Smooth muscle cell (in vitro differentiated cells): Measurements from ENCODE around the gene MACROD2. TPM values are rescaled to one million over a fixed set of nuclear protein-coding genes. Genes with fewer than 3 reads are reported as not detected.

ENCODE experiments used
- DNase-seq: peaks from one replicate; lab custom pipeline; 2025; ENCODE audit not compliant: unreplicated experiment; lab: John Stamatoyannopoulos, UW
- H2AFZ ChIP-seq: fragments of 200-600 bp; sonication (generic); 2 replicates; pipeline ENCODE4 v1.6.0; 2016; ENCODE audit warnings: antibody characterized with exemption, low read depth, mild to moderate bottlenecking
- H3F3A ChIP-seq: fragments of 200-600 bp; sonication (generic); 2 replicates; pipeline ENCODE4 v1.6.0; 2017; ENCODE audit warnings: antibody characterized with exemption, low read depth
- H3K27ac ChIP-seq: fragments of 200-600 bp; sonication (generic); 2 replicates; pipeline ENCODE4 v1.5.1; 2016; ENCODE audit warnings: low read depth, mild to moderate bottlenecking
- H3K27me3 ChIP-seq: fragments of 200-600 bp; sonication (generic); 2 replicates; pipeline ENCODE4 v1.6.1; 2016; ENCODE audit warnings: low read depth, mild to moderate bottlenecking
- H3K36me3 ChIP-seq: fragments of 200-600 bp; sonication (generic); 2 replicates; pipeline ENCODE4 v1.5.1; 2016; ENCODE audit warnings: low read depth
- H3K4me1 ChIP-seq: fragments of 200-600 bp; sonication (generic); 2 replicates; pipeline ENCODE4 v1.5.1; 2016; ENCODE audit warnings: low read depth
- H3K4me2 ChIP-seq: fragments of 200-600 bp; sonication (generic); 2 replicates; pipeline ENCODE4 v1.6.0; 2016; ENCODE audit warnings: mild to moderate bottlenecking
- H3K4me3 ChIP-seq: fragments of 200-600 bp; sonication (generic); 2 replicates; pipeline ENCODE4 v1.5.1; 2016; ENCODE audit warnings: mild to moderate bottlenecking
- H3K79me2 ChIP-seq: fragments of 200-600 bp; sonication (generic); 2 replicates; pipeline ENCODE4 v1.6.0; 2016; ENCODE audit warnings: low read depth, mild to moderate bottlenecking
- H3K9ac ChIP-seq: fragments of 200-600 bp; sonication (generic); 2 replicates; pipeline ENCODE4 v1.6.0; 2016; ENCODE audit warnings: low read depth
- H3K9me3 ChIP-seq: fragments of 200-600 bp; sonication (generic); replicated peaks from 2 replicates; pipeline ENCODE4 v1.5.1; 2016; ENCODE audit warnings: low read depth
- H4K20me1 ChIP-seq: fragments of 200-600 bp; sonication (generic); 2 replicates; pipeline ENCODE4 v1.6.0; 2016; ENCODE audit warnings: low read depth
- WGBS: methylation state at CpG from one replicate; pipeline ENCODE4 v1.1.7; 2016; ENCODE audit warnings: low lambda C conversion rate; 5-methylcytosine and 5-hydroxymethylcytosine counted together
- polyA plus RNA-seq: library from polyadenylated mRNA; unstranded; fragments of >200 nt; fragmentation: Nextera tagmentation; extraction: Ambion mirVana; gene quantifications from 2 replicates; pipeline ENCODE4 v1.2.1, GENCODE V29; 2016
- total RNA-seq: library from RNA; depleted of rRNA; stranded (reverse); fragments of >200 nt; gene quantifications from 2 replicates; pipeline ENCODE4 v1.2.3, GENCODE V29; 2014
- TF ChIP-seq, protein P1 (sequence below): fragments of 200-600 bp; sonication (generic); IDR thresholded peaks from 2 replicates; pipeline ENCODE4 v1.5.1; 2017; ENCODE audit warnings: borderline replicate concordance, mild to moderate bottlenecking, antibody characterized with exemption; ENCODE audit not compliant: insufficient read depth, poor library complexity, severe bottlenecking

The MACROD2 gene
- total and polyA plus RNA-seq, 2 experiments from 2014 or later, result 0.04 to 0.32 TPM

DNA sequence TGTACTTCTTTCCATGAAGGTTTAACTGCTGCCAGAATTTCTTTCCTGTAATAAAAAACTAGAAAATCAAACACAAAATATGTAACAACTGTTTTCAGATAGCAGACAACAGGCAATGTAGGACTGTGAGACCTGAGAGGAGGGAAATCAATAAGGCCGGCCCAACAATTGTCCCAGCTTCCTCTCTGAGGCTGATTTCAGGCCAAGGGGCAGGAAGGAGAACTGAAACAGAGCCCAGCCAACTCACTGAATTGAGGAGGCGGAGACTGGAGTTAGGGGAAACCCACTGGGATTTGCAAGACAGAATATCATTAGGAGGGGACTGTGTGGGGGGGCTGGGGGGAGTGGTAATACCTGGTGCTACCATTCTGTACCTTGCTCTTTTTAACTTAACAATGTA, 299.9 kb downstream of the MACROD2 start:
- no peaks in the 10 kb centered on the region for H3K79me2 ChIP-seq
- no peaks in the 10 kb centered on the region for H3K9me3 ChIP-seq
- no peak for DNase-seq
- no peaks in the 10 kb centered on the region for H3K27me3 ChIP-seq
- 50% methylated on average over 2 of the region's 2 CpGs for WGBS
- H2AFZ ChIP-seq, result no peak overlapping the region
- no peak overlapping the region for H3K27ac ChIP-seq
- no peaks in the 10 kb centered on the region for H3K4me1 ChIP-seq
- H3K9ac ChIP-seq, result no peak overlapping the region
- H3K4me3 ChIP-seq, result no peak overlapping the region
- H4K20me1 ChIP-seq, result no peaks in the 10 kb centered on the region
- no peak overlapping the region for H3K4me2 ChIP-seq
- no peaks in the 10 kb centered on the region for H3K36me3 ChIP-seq
- no peaks in the 10 kb centered on the region for H3F3A ChIP-seq
- TF ChIP-seq, protein P1, sequence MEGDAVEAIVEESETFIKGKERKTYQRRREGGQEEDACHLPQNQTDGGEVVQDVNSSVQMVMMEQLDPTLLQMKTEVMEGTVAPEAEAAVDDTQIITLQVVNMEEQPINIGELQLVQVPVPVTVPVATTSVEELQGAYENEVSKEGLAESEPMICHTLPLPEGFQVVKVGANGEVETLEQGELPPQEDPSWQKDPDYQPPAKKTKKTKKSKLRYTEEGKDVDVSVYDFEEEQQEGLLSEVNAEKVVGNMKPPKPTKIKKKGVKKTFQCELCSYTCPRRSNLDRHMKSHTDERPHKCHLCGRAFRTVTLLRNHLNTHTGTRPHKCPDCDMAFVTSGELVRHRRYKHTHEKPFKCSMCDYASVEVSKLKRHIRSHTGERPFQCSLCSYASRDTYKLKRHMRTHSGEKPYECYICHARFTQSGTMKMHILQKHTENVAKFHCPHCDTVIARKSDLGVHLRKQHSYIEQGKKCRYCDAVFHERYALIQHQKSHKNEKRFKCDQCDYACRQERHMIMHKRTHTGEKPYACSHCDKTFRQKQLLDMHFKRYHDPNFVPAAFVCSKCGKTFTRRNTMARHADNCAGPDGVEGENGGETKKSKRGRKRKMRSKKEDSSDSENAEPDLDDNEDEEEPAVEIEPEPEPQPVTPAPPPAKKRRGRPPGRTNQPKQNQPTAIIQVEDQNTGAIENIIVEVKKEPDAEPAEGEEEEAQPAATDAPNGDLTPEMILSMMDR, result no peak

DNA sequence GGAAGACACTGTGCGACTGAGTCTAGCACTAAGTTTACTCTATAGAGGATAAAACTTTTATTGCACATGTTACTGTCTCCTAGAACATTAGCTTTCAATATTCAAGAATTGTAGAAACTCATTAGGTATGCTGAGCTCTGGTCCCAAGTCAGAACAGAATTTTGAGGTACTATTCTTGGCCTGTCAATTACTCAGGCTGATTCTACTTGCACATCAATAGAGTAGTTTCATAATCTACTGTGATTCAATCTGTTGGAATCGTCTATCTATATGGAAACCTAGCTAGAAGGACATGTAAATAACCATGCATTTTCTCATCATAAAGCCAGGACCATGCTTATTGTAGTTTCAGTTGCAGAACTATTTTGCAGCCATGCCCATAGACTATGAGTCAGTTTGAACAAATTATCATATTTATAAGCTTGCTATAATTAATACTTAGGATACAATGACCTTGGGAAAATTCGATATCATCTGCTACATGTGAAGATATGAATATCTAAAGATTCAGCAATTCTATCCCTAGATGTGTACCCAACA, 300.5 kb downstream of the MACROD2 start:
- no peak overlapping the region for H3K4me2 ChIP-seq
- no peaks in the 10 kb centered on the region for H4K20me1 ChIP-seq
- no peaks in the 10 kb centered on the region for H3F3A ChIP-seq
- no peaks in the 10 kb centered on the region for H3K27me3 ChIP-seq
- H3K4me3 ChIP-seq, result no peak overlapping the region
- no peaks in the 10 kb centered on the region for H3K36me3 ChIP-seq
- DNase-seq, result no peak
- H3K9ac ChIP-seq, result no peak overlapping the region
- H2AFZ ChIP-seq, result no peak overlapping the region
- no peaks in the 10 kb centered on the region for H3K79me2 ChIP-seq
- H3K27ac ChIP-seq, result no peak overlapping the region
- H3K9me3 ChIP-seq, result no peaks in the 10 kb centered on the region
- H3K4me1 ChIP-seq, result no peaks in the 10 kb centered on the region
- WGBS, result 49% methylated on average over 3 of the region's 3 CpGs
- TF ChIP-seq, protein P1, result no peak

DNA sequence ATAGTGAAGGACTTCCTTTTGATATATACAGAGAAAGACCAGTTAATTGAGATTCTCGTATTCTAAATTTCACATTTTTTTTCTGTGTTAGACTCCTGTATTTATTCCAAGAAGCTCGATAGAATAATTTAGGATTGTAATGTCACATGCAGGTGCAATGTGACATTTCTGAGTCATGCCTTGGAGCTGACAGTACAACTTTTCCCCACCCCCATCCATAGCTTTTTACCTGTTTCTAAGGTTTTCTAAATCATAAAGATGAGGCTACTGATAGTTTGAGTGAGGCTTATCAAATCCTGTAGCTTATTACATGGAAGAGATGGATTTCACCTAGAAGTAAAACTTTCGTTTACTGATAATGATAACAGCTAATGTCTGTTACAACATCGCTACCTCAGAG, 304.5 kb downstream of the MACROD2 start:
- no peak overlapping the region for H3K4me2 ChIP-seq
- H3K9me3 ChIP-seq, result no peaks in the 10 kb centered on the region
- H3K79me2 ChIP-seq, result no peaks in the 10 kb centered on the region
- no peaks in the 10 kb centered on the region for H3K36me3 ChIP-seq
- no peak overlapping the region for H3K27ac ChIP-seq
- H4K20me1 ChIP-seq, result no peaks in the 10 kb centered on the region
- no peak overlapping the region for H3K4me3 ChIP-seq
- H3K27me3 ChIP-seq, result no peaks in the 10 kb centered on the region
- H2AFZ ChIP-seq, result no peak overlapping the region
- TF ChIP-seq, protein P1, result no peak
- DNase-seq, result no peak
- WGBS, result 90% methylated on average over 4 of the region's 4 CpGs
- no peaks in the 10 kb centered on the region for H3F3A ChIP-seq
- no peak overlapping the region for H3K9ac ChIP-seq
- no peaks in the 10 kb centered on the region for H3K4me1 ChIP-seq

DNA sequence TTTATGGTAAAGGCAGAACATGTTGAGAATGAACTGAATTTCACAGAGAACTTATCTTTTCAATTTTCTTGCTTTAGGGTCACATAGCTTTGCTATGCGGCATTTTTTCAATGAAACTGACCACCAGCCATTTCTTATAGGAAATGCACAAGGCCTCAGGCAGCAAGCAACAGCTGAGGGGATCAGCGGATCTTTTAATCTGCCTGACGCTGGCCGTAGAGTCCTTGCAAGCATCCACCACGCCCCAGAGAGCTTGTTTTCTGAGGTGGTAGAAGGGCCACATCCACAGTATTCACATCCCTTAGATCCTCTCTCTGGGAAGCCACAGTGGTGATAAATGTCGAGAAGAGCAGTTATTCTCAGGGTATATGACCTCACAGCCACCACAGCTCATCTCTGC, 307.8 kb downstream of the MACROD2 start:
- Histone ChIP-seq H3K4me3 (no peak overlapping the region), H3F3A (no peaks in the 10 kb centered on the region), H2AFZ (no peak overlapping the region), H3K27me3 (no peaks in the 10 kb centered on the region), H3K9ac (no peak overlapping the region), H3K36me3 (no peaks in the 10 kb centered on the region), H3K4me2 (no peak overlapping the region), H3K27ac (no peak overlapping the region), H3K4me1 (no peaks in the 10 kb centered on the region), H4K20me1 (no peaks in the 10 kb centered on the region), H3K79me2 (no peaks in the 10 kb centered on the region), H3K9me3 (no peaks in the 10 kb centered on the region)
- TF ChIP-seq, protein P1, result no peak
- DNase-seq, result no peak
- 82% methylated on average over 6 of the region's 6 CpGs for WGBS
